Suprapubic skin (tissue), 4 donors: ENCODE data around the gene KRTAP1-5.
"Not testable (repeated sequence)": the region's sequence is repeated elsewhere in the genome, so short reads cannot be mapped to it uniquely, and the experiment has no call there.

Experiments used
- EP300 ChIP-seq: sonication (generic); formaldehyde crosslinking; IDR thresholded peaks from one replicate; pipeline ENCODE4 v1.6.1; 2017; ENCODE audit warnings: antibody characterized with exemption
- POLR2A ChIP-seq, 2 donors: fragments of 450-650 bp; IDR thresholded peaks; one replicate each; pipeline ENCODE4 v1.6.1; 2017; ENCODE audit warnings: antibody characterized with exemption in 2 of 2, mild to moderate bottlenecking in 2 of 2, moderate library complexity in 2 of 2
- POLR2AphosphoS5 ChIP-seq, 3 donors: sonication (generic); formaldehyde crosslinking; IDR thresholded peaks; one replicate each; pipeline ENCODE4 v1.6.1; 2017; ENCODE audit warnings: antibody characterized with exemption in 3 of 3
- TF ChIP-seq, protein P1 (sequence below), 2 donors: fragments of 200-600 bp in 1 of 2; fragments of 450-650 bp in 1 of 2; sonication (generic) in 1 of 2; IDR thresholded peaks; one replicate each; pipeline ENCODE4 v1.5.1; 2016 to 2019; ENCODE audit warnings: antibody characterized with exemption in 2 of 2, mild to moderate bottlenecking in 1 of 2, moderate library complexity in 1 of 2

GRCh38 chr17:41059276-41060051 lies 32.5 kb upstream of the KRTAP1-5 start:
- TF ChIP-seq POLR2A (IDR thresholded peaks at IDR 0.05); EP300; POLR2AphosphoS5 (IDR thresholded peaks at IDR 0.05): not testable (repeated sequence)
- TF ChIP-seq, protein P1, sequence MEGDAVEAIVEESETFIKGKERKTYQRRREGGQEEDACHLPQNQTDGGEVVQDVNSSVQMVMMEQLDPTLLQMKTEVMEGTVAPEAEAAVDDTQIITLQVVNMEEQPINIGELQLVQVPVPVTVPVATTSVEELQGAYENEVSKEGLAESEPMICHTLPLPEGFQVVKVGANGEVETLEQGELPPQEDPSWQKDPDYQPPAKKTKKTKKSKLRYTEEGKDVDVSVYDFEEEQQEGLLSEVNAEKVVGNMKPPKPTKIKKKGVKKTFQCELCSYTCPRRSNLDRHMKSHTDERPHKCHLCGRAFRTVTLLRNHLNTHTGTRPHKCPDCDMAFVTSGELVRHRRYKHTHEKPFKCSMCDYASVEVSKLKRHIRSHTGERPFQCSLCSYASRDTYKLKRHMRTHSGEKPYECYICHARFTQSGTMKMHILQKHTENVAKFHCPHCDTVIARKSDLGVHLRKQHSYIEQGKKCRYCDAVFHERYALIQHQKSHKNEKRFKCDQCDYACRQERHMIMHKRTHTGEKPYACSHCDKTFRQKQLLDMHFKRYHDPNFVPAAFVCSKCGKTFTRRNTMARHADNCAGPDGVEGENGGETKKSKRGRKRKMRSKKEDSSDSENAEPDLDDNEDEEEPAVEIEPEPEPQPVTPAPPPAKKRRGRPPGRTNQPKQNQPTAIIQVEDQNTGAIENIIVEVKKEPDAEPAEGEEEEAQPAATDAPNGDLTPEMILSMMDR (IDR thresholded peaks at IDR 0.05) = not testable (repeated sequence)
